ENCODE measurements around the gene PDIA6. TPM values are rescaled to one million over a fixed set of nuclear protein-coding genes. Genes with fewer than 3 reads are reported as not detected.

The PDIA6 gene
- total RNA-seq, 1 donor = 277 TPM

- TF ChIP-seq, protein P1, sequence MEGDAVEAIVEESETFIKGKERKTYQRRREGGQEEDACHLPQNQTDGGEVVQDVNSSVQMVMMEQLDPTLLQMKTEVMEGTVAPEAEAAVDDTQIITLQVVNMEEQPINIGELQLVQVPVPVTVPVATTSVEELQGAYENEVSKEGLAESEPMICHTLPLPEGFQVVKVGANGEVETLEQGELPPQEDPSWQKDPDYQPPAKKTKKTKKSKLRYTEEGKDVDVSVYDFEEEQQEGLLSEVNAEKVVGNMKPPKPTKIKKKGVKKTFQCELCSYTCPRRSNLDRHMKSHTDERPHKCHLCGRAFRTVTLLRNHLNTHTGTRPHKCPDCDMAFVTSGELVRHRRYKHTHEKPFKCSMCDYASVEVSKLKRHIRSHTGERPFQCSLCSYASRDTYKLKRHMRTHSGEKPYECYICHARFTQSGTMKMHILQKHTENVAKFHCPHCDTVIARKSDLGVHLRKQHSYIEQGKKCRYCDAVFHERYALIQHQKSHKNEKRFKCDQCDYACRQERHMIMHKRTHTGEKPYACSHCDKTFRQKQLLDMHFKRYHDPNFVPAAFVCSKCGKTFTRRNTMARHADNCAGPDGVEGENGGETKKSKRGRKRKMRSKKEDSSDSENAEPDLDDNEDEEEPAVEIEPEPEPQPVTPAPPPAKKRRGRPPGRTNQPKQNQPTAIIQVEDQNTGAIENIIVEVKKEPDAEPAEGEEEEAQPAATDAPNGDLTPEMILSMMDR (IDR thresholded peaks at IDR 0.05; ENCODE audit: insufficient read depth, low read length) = no peak
- DNase-seq (ENCODE audit: low read depth) = no peak
- H3K4me3 ChIP-seq (ENCODE audit: low read depth, low read length) = no peak overlapping the region
Observed at GRCh38 chr2:10765461-10765860, 47.1 kb downstream of the PDIA6 start.

GRCh38 chr2:10764896-10765295 lies 47.7 kb downstream of the PDIA6 start:
- DNase-seq (ENCODE audit: low read depth) = no peak
- H3K4me3 ChIP-seq (ENCODE audit: low read depth, low read length) = no peak overlapping the region
- TF ChIP-seq, protein P1 (IDR thresholded peaks at IDR 0.05; ENCODE audit: insufficient read depth, low read length) = no peak

DNA sequence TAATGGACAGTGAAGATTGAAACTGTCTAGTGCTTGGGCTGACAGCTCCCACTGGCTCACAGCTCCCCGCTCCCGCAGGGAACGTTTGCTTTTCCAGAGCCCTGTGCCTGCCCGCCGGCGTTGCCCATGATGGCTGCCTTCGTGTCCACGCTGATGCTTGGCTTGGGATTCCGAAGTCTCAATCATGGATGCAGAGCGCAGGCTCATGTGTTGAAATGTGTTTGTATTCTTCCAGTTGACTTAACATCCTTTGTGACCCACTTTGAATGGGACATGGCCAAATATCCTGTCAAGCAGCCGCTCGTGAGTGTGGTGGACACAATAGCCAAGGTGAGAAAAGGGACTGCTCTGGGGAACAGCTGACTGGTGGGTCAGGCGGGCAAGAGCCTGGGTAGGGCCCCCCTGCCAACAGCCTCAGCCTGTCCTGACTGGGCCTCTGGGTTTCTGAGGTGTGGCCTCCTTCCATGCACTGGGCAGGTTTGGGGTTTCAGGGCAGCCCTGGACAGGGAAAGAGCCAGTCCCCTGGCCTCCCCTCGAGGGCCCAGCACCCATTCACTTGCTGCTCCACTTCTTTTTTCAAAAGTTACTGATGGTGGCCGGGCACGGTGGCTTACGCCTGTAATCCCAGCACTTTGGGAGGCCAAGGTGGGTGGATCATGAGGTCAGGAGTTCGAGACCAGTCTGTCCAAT lies 48.3 kb downstream of the PDIA6 start:
- DNase-seq (ENCODE audit: low read depth) = no peak
- no peak overlapping the region for H3K4me3 ChIP-seq (ENCODE audit: low read depth, low read length)
- TF ChIP-seq, protein P1 (IDR thresholded peaks at IDR 0.05; ENCODE audit: insufficient read depth, low read length) = no peak

DNA sequence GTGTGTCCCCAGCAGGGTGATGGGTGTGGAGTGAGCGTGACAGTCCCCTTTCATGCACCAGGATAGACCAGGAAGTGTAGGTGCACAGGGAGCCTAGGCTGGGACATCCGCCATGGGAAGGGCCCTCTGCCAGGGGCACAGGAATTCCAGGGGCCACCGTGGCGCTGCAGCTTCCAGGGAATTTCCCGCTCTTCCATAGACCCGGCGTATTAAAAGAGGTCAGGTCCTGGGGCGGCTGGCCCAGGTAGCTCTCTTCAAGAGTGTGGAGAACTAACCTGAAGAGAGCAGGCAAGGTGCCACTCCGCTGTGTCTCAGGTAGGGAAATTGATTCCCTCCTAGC lies 49.2 kb downstream of the PDIA6 start:
- no peak overlapping the region for H3K4me3 ChIP-seq (ENCODE audit: low read depth, low read length)
- DNase-seq (ENCODE audit: low read depth) = no peak
- TF ChIP-seq, protein P1 (IDR thresholded peaks at IDR 0.05; ENCODE audit: insufficient read depth, low read length) = no peak

GRCh38 chr2:10762651-10763460 lies 49.7 kb downstream of the PDIA6 start:
- TF ChIP-seq, protein P1 (IDR thresholded peaks at IDR 0.05; ENCODE audit: insufficient read depth, low read length) = no peak
- no peak overlapping the region for H3K4me3 ChIP-seq (ENCODE audit: low read depth, low read length)
- DNase-seq (ENCODE audit: low read depth) = peak; percentile 29

GRCh38 chr2:10761591-10761990 lies 51.0 kb downstream of the PDIA6 start:
- no peak for DNase-seq (ENCODE audit: low read depth)
- no peak overlapping the region for H3K4me3 ChIP-seq (ENCODE audit: low read depth, low read length)
- TF ChIP-seq, protein P1 (IDR thresholded peaks at IDR 0.05; ENCODE audit: insufficient read depth, low read length) = no peak
